Measurements from ENCODE around the gene PCCA.

DNA sequence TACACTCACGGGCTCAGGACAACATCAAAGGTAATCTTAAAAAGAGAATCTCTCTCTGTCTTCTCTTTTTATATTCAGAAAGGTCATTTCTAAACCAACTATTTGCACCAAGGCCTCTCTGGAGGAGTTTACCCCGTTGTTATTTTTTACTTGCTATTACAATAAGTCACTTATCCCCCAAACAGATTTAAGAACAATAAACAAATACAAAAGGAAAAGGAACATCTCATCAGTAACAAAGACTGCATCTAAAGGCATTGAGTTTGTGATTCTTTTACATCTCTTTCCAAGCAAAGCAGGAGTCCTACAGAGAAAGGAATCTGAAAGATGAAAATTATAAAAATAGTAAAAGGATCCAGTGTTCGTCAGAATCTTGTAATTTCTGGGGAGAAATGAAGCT is 424.3 kb downstream of the PCCA start:
- TF ChIP-seq POLR2AphosphoS5 (IDR thresholded peaks at IDR 0.05; ENCODE audit: low read depth, low read length) (no peak), CTCF (IDR thresholded peaks at IDR 0.05) (no peak), USF1 (IDR thresholded peaks at IDR 0.05; ENCODE audit: borderline replicate concordance, low read depth) (no peak), ZBTB33 (IDR thresholded peaks at IDR 0.05; ENCODE audit: borderline replicate concordance, low read depth) (no peak), REST (IDR thresholded peaks at IDR 0.05; ENCODE audit: low read depth, low read length) (no peak), RAD21 (IDR thresholded peaks at IDR 0.05; ENCODE audit: low read length) (no peak), EP300 (IDR thresholded peaks at IDR 0.05; ENCODE audit: borderline replicate concordance in 1 of 2, low read depth in 1 of 2, low read length in 1 of 2) (no peak), MEF2A (IDR thresholded peaks at IDR 0.05; ENCODE audit: borderline replicate concordance, low read depth) (no peak), SIN3A (IDR thresholded peaks at IDR 0.05; ENCODE audit: borderline replicate concordance, low read depth, low read length) (no peak), TAF1 (IDR thresholded peaks at IDR 0.05; ENCODE audit: borderline replicate concordance, low read depth, low read length) (no peak), GABPA (IDR thresholded peaks at IDR 0.05; ENCODE audit: low read depth) (no peak), SMC3 (IDR thresholded peaks at IDR 0.05; ENCODE audit: low read depth, low read length) (no peak)
- TF ChIP-seq, protein P1, sequence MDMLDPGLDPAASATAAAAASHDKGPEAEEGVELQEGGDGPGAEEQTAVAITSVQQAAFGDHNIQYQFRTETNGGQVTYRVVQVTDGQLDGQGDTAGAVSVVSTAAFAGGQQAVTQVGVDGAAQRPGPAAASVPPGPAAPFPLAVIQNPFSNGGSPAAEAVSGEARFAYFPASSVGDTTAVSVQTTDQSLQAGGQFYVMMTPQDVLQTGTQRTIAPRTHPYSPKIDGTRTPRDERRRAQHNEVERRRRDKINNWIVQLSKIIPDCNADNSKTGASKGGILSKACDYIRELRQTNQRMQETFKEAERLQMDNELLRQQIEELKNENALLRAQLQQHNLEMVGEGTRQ (IDR thresholded peaks at IDR 0.05; ENCODE audit: borderline replicate concordance, low read depth, low read length), result no peak
- TF ChIP-seq, protein P2, sequence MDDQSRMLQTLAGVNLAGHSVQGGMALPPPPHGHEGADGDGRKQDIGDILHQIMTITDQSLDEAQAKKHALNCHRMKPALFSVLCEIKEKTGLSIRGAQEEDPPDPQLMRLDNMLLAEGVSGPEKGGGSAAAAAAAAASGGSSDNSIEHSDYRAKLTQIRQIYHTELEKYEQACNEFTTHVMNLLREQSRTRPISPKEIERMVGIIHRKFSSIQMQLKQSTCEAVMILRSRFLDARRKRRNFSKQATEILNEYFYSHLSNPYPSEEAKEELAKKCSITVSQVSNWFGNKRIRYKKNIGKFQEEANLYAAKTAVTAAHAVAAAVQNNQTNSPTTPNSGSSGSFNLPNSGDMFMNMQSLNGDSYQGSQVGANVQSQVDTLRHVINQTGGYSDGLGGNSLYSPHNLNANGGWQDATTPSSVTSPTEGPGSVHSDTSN (IDR thresholded peaks at IDR 0.05), result no peak
